Amygdala (tissue), 56 donors: ENCODE results near the gene NPFF.

ENCODE experiments used
- DNase-seq, 56 donors: peaks; one replicate each; lab custom pipeline; 2025; lab: John Stamatoyannopoulos, UW

NPFF gene

DNA sequence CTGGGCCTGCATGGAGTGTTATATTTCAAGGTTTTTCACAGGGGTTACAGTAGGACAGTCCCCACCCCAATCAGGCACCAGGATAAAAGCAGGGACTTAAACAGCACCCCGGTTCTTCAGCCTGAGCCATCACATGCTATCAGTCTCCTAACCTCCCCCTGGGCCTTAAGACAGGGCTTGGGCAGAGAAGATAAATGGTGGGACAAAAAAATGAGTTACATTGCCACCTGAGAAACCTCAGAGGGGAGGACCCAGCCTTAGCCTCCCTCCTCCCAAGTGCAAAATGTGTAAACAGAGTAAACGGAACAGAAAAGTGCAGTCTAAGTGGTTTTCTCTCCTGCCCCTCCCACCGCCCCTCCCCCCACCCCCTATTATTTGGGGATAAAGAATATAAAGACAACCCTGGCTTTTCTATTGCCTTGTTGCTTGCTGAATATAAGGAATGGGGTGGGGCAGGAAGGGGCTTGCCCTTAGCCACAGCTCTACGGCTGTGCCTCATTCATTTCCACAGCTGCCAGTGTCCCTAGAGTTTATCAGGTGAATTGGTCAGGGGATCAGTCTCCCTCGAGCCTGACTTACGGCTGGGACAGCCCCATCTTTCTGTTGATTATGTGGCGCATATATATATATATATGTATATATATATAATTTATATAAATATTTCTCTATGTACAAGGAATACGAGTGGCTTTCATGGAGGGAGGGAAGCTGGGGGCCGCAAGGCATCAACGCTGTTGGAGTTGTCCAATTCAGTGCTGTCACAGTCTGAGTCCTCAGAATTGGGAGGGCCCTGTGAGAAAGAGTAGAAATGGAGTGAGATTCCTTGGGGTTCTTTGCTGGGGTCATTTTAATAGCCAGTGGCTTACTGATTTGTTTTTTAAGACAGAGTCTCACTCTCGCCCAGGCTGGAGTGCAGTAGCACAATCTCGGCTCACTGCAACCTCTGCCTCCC is 26.5 kb downstream of the NPFF start:
- DNase-seq = no peak

DNA sequence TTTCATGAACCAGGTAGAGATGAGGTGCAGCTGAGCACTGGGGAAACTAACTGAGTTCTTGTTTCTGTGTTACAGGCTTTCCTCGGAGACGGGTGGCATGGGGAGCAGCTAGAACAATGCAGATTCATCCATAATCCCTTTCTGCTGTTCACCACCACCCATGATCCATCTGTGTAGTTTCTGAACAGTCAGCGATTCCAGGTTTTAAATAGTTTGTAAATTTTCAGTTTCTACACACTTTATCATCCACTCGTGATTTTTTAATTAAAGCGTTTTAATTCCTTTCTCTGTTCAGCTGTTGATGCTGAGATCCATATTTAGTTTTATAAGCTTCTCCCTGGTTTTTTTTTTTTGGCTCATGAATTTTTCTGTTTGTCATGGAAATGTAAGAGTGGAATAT is 28.0 kb downstream of the NPFF start:
- no peak for DNase-seq

DNA sequence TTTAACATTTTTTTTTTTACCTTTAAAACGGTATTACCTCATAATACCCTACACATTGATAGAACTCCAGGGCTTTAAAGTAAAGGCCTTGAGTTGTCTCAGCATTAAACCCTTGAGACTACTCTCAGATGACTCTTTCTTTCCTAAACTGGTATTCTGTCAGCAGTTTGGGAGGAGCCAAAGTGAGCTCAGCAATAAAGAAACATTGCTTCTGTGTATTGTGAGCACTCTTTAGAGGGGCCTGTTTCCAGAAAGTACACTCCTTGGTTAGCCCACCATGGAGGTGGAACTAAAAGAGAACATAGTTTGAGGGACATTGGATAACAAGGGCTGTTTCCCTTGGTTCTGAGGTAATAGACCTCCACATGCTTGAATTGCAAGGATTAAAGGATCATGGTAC is 28.4 kb downstream of the NPFF start:
- no peak for DNase-seq

DNA sequence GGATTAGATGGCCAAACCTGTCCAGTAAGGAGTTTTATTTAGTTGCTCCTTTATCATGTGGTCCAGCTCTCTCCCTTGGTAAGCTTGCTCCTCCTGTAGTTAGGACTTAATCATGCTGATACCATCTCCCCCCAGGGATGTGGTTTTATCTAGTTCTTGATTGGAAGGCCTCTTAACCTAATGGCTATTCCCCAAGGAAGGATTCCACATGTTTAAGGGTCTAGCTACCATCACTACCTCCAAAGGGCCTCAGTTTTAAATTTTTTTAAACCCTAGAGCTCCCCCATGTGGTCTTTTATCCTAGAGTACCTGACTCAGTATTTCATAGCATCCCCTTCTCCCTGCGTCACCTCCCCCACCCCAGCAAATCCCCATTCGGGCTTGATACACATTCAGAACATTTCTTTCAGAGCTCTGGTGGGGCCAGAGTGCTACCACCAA is 30.5 kb downstream of the NPFF start:
- no peak for DNase-seq

DNA sequence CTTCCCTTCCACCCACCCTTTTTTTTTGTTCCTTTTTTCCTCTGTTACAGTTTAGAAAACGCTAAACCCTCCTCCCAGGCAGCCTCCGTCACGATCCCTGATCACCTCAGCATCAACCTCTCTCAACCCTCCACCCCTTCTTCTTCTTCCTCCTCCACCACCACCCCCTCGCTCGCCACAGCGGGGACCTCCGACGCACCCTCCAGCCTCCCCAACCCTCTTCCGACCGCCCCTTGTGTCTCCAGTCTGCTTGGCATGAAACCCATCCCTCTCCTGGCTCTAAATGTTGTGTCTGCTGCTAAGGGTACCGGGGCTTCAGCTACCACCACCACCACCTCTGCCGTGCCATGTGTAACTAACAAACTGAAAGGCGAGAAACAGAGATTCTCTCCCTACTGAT is 32.5 kb downstream of the NPFF start:
- no peak for DNase-seq

DNA sequence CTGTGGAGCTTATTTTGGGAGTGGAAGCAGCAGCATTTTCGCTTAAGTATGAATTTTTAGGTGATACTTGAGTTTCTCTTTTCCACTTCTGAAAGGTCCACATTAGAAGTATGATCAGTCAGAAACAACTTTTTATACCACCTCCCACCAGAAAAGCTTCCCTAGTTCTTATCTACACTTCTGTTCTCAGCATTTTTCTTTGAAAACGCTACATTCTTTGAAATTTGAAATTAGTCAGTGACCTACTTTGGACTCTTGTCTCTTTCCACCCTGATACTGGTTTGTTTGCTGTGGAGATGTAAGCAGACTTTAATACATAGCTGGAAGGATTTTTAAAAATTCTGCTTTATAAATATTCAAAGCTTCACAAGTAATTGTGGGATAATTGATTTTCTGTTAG is 33.2 kb downstream of the NPFF start:
- no peak for DNase-seq

DNA sequence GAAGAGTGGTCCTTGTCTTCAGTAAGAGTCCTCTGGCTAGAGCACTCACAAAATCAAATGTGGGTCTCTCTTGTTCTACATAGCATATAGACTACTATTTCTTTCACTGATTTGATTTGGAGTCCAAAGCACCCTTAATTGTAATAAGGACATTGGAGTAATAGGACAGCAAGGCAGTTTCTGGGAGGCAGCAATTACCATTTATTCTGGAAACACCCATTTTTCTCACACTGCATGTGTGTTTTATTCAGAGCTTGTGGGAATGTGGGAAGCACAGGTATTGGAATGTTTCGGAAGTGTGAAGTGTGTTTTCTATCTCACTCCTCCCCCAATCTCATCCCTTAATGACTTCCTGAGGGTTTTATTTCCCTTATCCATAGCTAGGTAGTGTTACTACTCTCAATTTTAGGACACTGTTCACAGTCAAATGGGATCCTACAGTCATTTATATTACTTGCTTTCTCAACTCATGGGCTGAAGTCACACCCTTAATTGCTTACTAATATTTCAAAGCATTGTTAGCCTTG is 35.2 kb downstream of the NPFF start:
- no peak for DNase-seq

DNA sequence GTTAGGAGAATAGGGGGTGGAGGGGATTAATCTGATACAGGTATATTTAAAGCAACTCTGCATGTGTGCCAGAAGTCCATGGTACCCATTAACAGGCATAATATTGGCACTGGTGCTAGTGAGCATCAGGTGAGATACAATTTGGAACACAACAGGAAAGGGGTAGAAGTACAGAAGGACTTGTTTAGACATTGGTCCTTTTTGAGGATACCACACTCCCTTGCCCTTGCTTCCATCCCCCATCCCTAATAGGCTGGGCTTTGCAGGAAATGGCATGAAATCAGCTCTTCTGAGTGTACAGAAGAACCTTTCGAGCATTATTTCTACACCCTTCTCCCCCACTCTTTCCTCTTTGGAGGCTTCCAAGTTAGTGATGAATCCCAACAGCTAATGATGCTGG is 39.0 kb downstream of the NPFF start:
- DNase-seq = no peak

DNA sequence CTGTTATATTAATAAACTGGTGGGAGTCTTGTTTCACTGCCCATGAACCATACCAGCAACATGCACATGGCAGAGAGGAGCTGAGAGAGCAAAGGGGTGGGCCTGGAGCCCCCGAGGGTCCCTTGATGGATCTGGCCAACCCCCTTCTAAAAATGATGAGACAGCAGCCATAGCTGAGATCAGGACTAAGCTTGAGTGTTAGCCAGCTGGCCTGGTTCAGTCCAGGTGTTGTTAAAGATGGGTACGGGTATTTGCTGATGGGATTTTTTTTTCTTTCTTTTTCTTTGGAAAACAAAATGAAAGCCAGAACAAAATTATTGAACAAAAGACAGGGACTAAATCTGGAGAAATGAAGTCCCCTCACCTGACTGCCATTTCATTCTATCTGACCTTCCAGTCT is 39.4 kb downstream of the NPFF start:
- no peak for DNase-seq

DNA sequence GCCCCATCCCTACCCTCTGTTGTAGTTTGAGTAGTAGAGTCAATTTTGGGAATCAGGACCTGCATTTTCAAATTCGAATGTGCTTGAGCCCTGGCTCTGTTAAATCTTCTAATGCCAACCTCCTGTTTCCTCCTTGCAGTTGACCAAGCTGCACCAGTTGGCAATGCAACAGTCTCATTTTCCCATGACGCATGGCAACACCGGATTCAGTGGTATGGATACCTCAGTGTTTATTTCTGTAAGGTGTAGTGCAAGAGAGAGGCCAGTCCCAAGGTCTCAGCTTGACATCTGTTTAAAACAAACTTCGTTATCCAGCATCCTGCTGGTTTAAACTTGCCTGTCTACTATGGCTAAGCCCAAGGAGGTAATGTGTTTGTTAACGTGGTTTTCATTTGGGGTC is 40.2 kb downstream of the NPFF start:
- DNase-seq = no peak

DNA sequence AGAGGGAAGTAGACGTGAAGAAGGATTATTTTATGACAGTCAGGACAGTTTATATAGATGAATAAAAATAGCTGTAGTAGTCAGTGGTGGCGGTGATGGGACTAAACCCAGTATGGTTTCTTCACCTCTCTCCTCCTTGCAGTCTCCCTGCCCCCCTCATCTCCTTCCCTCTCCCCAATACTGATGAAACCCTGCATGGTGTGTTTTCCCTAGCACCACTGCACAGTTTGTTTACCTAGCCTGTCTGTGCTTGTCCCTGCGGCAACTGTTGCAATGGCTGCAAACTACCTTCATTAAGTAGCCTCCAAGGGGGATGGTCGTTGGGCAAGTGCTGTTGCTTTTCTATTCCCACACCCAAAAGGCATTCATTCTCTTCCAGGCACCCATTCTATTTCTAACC is 40.6 kb downstream of the NPFF start:
- no peak for DNase-seq

DNA sequence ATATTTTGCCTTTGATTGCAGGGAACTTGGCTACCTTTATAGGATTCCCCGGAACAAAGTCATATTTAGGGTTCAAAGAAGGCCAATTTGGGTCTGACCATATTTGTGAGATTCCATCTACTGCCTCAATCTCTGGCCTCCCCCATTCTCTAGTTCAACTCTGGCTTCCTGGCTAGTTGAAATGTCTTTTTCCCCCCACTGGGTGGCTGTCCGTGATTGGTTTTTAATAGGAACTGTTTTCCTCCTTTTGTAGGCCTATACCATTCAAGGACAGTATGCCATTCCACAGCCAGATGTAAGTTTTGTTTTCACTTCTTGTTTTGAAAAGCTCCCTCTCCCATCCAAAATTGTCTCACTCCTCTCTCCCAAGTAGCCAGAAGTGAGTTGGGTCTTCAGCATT is 41.6 kb downstream of the NPFF start:
- DNase-seq = no peak

DNA sequence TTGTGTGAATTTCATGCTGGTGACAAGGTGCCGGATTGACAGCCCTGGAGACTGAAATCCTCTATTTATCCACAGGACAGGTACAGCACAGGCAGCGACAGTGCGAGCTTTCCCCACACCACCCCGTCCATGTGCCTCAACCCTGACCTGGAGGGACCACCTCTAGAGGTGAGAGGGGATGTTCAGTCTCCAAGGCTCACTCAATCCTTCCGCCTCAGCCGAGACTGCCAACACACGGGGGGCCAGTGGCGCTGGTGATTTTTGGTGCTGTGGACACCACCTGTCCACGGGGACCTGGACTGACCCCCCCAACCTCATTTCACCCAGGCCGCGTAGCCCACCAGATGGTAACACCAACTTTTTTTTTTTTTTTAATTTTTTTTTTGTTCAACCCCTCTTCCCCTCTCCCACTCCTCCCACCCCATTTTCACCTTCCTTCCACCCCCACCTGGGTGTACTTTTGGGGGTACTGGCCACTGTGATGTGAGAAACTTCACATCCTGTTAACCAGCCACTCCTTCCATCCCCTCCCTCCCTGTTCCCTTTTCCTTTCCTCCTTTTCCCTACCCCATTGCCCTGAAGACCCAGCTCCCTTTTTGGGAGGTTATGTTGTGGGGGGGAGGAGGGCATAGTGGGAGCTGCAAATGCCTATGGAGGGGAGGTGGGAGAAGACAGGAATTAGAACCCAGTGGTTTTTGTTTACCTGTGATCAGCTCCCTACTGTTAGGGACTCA is 42.4 kb downstream of the NPFF start:
- DNase-seq = no peak

DNA sequence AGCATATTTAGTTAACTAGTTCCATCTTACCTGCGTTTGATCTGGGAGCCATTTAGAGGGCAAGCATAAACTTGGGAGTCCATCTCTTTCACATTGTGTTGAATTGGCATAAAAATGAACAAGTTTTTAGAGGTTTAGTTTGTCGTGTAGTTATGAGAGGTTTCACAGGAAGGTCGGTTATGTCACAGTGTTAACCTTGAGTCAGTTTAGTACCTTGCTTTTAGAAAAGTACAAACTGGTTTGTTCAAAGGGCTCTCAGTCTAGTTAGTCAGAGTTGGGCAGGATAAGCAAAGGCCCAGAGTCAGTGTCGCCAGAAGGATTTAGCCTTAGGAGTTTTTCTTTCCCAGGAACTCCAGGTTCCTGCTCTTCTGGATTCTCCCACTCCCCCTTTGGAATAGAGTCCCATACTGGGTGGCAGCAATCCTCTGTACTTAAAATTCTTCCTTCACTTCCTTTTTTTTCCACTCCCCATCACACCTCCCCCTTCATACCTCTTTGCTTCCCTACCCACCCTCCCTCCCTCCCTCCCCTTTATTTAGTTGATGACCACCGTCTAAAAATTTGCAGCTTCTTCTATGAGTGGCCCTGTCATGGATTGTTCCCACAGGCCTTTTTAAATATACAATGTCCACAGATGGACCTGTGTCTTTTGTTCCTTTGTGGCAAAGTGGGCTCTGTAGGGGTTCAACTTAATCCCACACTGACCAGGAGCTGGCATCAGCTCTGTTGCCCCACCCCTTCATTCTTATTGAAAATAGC is 43.3 kb downstream of the NPFF start:
- no peak for DNase-seq

DNA sequence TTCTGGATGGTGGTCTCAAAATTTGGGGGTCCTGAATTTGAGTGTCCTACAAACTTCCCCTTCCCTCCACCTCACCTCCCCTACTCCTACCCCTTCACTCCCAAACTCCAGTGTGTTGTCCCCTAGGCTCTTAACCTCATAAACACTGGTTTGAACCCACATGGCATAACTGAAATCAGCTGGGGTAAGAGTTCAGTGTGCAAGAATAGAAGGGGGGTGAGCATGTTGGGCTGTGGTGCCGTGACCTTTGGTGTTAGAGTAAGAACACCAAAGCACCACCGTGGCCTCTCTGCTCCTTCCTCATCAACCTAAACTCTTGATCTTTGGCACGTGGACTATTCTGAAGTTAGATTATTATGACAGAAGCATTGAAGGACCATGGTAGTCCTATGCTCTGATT is 44.3 kb downstream of the NPFF start:
- no peak for DNase-seq

DNA sequence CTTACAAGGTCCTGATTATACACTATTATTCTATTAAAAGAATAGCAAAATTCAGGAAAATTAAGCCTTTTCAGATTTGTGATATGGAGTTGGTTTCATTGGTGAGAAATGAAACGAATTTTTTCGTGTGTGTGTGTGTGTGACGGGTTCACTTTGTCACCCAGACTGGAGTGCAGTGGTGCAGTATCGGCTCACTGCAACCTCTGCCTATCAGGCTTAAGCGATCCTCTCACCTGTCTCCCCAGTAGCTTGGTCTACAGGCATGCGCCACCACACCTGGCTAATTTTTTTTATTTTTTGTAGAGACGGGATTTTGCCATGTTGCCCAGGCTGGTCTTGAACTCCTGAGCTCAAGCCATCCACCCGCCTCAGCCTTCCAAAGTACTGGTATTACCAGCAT is 45.7 kb downstream of the NPFF start:
- DNase-seq = no peak

DNA sequence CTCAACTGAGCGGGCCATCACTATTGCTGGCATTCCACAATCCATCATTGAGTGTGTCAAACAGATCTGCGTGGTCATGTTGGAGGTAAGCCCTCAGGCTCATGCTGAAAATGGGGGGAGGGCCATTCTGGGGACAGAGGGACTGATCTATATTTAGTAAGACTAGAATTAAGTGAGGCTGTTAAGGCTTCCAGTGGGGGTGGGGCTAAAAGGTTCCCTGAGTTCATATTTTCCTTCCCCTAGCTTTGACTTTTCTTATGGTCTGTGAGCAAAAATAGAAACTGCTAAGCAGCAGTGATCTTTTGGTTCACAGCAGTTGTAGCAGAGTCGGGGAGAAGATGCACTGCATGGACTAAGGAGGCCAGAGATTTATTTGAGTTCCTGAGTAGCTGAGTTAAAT is 46.2 kb downstream of the NPFF start:
- DNase-seq = no peak

DNA sequence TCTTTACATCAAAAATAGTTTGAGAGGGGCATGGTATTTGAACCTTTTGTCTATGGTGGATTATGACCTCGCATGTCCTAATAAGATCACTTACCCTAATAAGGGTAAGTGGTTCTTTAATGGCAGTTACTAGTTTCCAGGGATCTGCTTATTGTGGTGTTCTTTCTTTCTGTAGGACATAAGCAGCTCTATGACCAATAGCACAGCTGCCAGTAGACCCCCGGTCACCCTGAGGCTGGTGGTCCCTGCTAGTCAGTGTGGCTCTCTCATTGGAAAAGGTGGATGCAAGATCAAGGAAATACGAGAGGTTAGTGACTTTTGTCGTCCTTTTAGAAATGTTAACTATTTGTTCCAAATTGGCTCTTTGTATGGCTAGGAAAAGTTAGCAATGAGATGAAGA is 48.2 kb downstream of the NPFF start:
- no peak for DNase-seq
